ENCODE measurements around the gene PSMG4. TPM values are rescaled to one million over a fixed set of nuclear protein-coding genes. Genes with fewer than 3 reads are reported as not detected.

PSMG4 gene
- total and polyA plus RNA-seq, 2 of the 8 experiments (the other 6 are each of a cell fraction or from before 2014, with no cell fraction given): 40.6 to 113 TPM

DNA sequence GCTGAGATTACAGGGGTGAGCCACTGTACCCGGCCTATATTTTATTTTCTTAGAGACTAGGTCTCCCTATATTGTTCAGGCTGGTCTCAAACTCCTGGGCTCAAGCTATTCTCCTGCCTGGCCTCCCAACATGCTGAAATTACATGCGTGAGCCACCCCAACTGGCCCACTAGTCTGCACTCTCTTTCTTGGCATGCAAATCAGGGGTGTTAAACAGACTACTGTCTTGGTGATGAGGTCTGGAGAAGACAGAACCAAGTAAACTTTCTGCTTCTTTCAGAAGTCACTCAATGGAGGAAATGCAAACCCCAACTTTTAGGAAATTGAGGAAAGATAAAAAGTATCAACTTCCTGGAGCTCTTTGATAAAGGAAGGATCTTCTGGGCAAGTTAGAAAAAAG, 23.3 kb upstream of the PSMG4 start:
- H3K23ac ChIP-seq (ENCODE audit: insufficient read length): no peak overlapping the region
- TF ChIP-seq EZH2 (IDR thresholded peaks at IDR 0.05; ENCODE audit: low read depth, low read length, severe bottlenecking) (no peak), CBX8 (IDR thresholded peaks at IDR 0.05; ENCODE audit: borderline replicate concordance, low read depth, low read length) (no peak), SAP30 (IDR thresholded peaks at IDR 0.05; ENCODE audit: insufficient read depth, insufficient replicate concordance, low read length) (no peak), CBX5 (IDR thresholded peaks at IDR 0.05; ENCODE audit: low read depth, low read length) (no peak), TAF1 (IDR thresholded peaks at IDR 0.05; ENCODE audit: low read depth, low read length) (no peak), HDAC2 (IDR thresholded peaks at IDR 0.05; ENCODE audit: borderline replicate concordance in 1 of 2, low read depth in 2 of 2, low read length in 2 of 2) (no peak), GTF2F1 (IDR thresholded peaks at IDR 0.05; ENCODE audit: borderline replicate concordance, low read depth, low read length) (no peak), BACH1 (IDR thresholded peaks at IDR 0.05; ENCODE audit: low read length) (no peak), GABPA (IDR thresholded peaks at IDR 0.05; ENCODE audit: borderline replicate concordance, insufficient read depth, low read length) (no peak), CREB1 (IDR thresholded peaks at IDR 0.05) (no peak), FOSL1 (IDR thresholded peaks at IDR 0.05; ENCODE audit: insufficient read depth, low read depth, low read length) (no peak), SP2 (IDR thresholded peaks at IDR 0.05; ENCODE audit: low read length) (no peak)
- TF ChIP-seq, protein P1, sequence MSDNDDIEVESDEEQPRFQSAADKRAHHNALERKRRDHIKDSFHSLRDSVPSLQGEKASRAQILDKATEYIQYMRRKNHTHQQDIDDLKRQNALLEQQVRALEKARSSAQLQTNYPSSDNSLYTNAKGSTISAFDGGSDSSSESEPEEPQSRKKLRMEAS (IDR thresholded peaks at IDR 0.05): no peak

More for the DNA sequence above, 23.3 kb upstream of the PSMG4 start:
- no peak overlapping the region for H4K91ac ChIP-seq (replicated peaks; ENCODE audit: insufficient read length, low read length)
- peaks cover 0 to 5% (median under 1%) of the 10 kb centered on the region in 4 experiments; a peak in 4 of 7 replicates for H3K4me1 ChIP-seq (replicated peaks in 1 of 4; ENCODE audit: control insufficient read depth in 3 of 4, insufficient read depth in 4 of 4, low read length in 3 of 4)
- no peaks in the 10 kb centered on the region; the same call in 1 of the 2 replicates for H3K79me1 ChIP-seq (ENCODE audit: low read depth, low read length)
- no peak overlapping the region for H2BK5ac ChIP-seq (ENCODE audit: low read depth, low read length)
- no peak overlapping the region for H3K27ac ChIP-seq (ENCODE audit: low read depth, low read length)
- no peak overlapping the region for H4K5ac ChIP-seq (ENCODE audit: insufficient read length, low read depth, low read length)
- H3K36me3 ChIP-seq (ENCODE audit: control insufficient read depth in 2 of 4, insufficient read depth in 4 of 4, low read length in 3 of 4): no peaks in the 10 kb centered on the region
- DNase-seq (ENCODE audit: low read depth in 1 of 2, low spot score in 2 of 2) (no peak), FAIRE-seq (no peak)
- H3K18ac ChIP-seq (ENCODE audit: extremely low read depth, low read length): no peak overlapping the region
- no peak overlapping the region for H2BK20ac ChIP-seq (ENCODE audit: low read length)
- no peak overlapping the region for H3K14ac ChIP-seq (ENCODE audit: insufficient read length)
- H3K23me2 ChIP-seq (ENCODE audit: low read depth, low read length): peaks cover 11% of the 10 kb centered on the region
- H3K27me3 ChIP-seq (replicated peaks in 1 of 4; ENCODE audit: control insufficient read depth in 3 of 4, extremely low read depth in 1 of 4, insufficient read depth in 3 of 4, low read length in 3 of 4): peaks cover 0 to 4% (median 2%) of the 10 kb centered on the region in 4 experiments; a peak in 3 of 7 replicates
- no peak overlapping the region for H3K9ac ChIP-seq (replicated peaks in 1 of 4; ENCODE audit: extremely low read depth in 1 of 4, low read depth in 3 of 4, low read length in 3 of 4)
- no peak overlapping the region for H4K8ac ChIP-seq (ENCODE audit: extremely low read depth, insufficient read depth, low read length)
- H3K4ac ChIP-seq (replicated peaks; ENCODE audit: insufficient read length, low read depth, low read length): no peak overlapping the region
- WGBS, 2 experiments (ENCODE audit: extremely low coverage in 1 of 2, insufficient coverage in 1 of 2, insufficient read length in 1 of 2, insufficient replicate concordance in 2 of 2, low coverage in 1 of 2, low lambda C conversion rate in 2 of 2, missing lambda C conversion rate in 1 of 2): 77% methylated on average over 2 of the region's 2 CpGs; no CpG with 5 or more reads in 1 of the 2 experiments
- no peak overlapping the region for H3K56ac ChIP-seq (replicated peaks; ENCODE audit: insufficient read length, low read depth, low read length)
- H4K20me1 ChIP-seq (replicated peaks in 1 of 2; ENCODE audit: control insufficient read depth in 1 of 2, insufficient read depth in 2 of 2, low read length in 2 of 2): no peaks in the 10 kb centered on the region
- no peak overlapping the region for H2BK12ac ChIP-seq (ENCODE audit: low read depth, low read length)
- POLR2A ChIA-PET (ENCODE audit: partially characterized antibody): interaction anchor here (0.6 to 1.9 kb wide), 3 partner anchors 8 to 319 kb away, joined by 3 to 11 read pairs (median 3); partner anchors contain the start of gene TUBB2B
- no peak overlapping the region for H2BK120ac ChIP-seq (replicated peaks; ENCODE audit: low read depth, low read length)
- H3K9me3 ChIP-seq (ENCODE audit: insufficient read depth in 2 of 2, low read depth in 1 of 2, low read length in 1 of 2): no peaks in the 10 kb centered on the region
- no peaks in the 10 kb centered on the region for H3K79me2 ChIP-seq (ENCODE audit: control insufficient read depth in 1 of 2, insufficient read depth in 2 of 2, low read length in 2 of 2)
- no peak overlapping the region for H3K4me2 ChIP-seq (ENCODE audit: insufficient read depth in 1 of 2, low read depth in 2 of 2, low read length in 2 of 2)
- H2AK5ac ChIP-seq (ENCODE audit: low read depth, low read length): no peak overlapping the region
- H2BK15ac ChIP-seq (ENCODE audit: low read length): no peak overlapping the region
- H3K4me3 ChIP-seq (ENCODE audit: extremely low read depth in 1 of 4, insufficient read depth in 2 of 4, low read depth in 3 of 4, low read length in 4 of 4): no peak overlapping the region
- CTCF ChIA-PET (ENCODE audit: partially characterized antibody): interaction anchor here (0.6 to 17.3 kb wide), 3 partner anchors 8 to 106 kb away, joined by 3 to 263 read pairs (median 3); no protein-coding TSS in a partner anchor
- H2AFZ ChIP-seq (ENCODE audit: low read length): no peak overlapping the region

Measured in H1 (cell line).